GM23338 (cell line): ENCODE data around the gene GNPDA2.

ENCODE experiments used
- CREB1 ChIP-seq: fragments of 250-450 bp; sonication (Bioruptor Pico); IDR thresholded peaks from 2 replicates; pipeline ENCODE4 v1.5.0; 2020; ENCODE audit warnings: low read depth, mild to moderate bottlenecking, moderate library complexity
- EZH2 ChIP-seq: fragments of 200-600 bp; sonication (generic); IDR thresholded peaks from one replicate; pipeline ENCODE4 v1.8.0; 2017; ENCODE audit warnings: antibody characterized with exemption, mild to moderate bottlenecking, low read depth; ENCODE audit not compliant: unreplicated experiment
- NANOG ChIP-seq: IDR thresholded peaks from 2 replicates; pipeline ENCODE4 v1.6.1; 2016; ENCODE audit warnings: antibody characterized with exemption, borderline replicate concordance
- POLR2AphosphoS5 ChIP-seq: IDR thresholded peaks from 2 replicates; pipeline ENCODE4 v1.6.1; 2016; ENCODE audit warnings: antibody characterized with exemption, low read depth
- STAT1 ChIP-seq: IDR thresholded peaks from one replicate; pipeline ENCODE4 v1.6.1; 2016; ENCODE audit warnings: antibody characterized with exemption; ENCODE audit not compliant: unreplicated experiment
- TF ChIP-seq, protein P1 (sequence below), 2 experiments: fragments of 200-600 bp in 1 of 2; sonication (generic) in 1 of 2; conservative IDR thresholded peaks; 2 replicates each; pipeline versions ENCODE4 v1.5.1 to v1.6.1; 2016 to 2017; ENCODE audit warnings: antibody characterized with exemption in 2 of 2, low read depth in 2 of 2, mild to moderate bottlenecking in 2 of 2, moderate library complexity in 1 of 2
- TF ChIP-seq, protein P2 (sequence below): IDR thresholded peaks from one replicate; pipeline ENCODE4 v1.6.1; 2018; ENCODE audit warnings: antibody characterized with exemption; ENCODE audit not compliant: unreplicated experiment

DNA sequence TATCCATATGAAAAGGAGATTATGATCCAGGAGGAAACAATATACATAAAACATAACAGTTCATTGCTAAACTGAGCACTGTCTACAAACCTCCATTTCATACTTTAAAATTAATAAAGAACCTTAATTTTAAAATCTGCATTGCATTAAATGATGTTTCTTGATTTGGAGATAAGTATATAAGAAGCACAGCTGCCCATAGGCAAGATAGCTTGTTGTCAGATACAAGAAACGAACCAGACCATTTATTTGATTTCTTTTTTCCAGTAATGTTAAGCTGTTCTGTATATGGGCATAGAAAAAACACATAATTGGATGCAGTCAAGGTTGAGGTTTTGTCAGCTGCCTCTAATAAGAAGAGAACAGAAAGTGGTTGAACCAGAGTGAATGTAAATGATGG lies 41.7 kb downstream of the GNPDA2 start:
- TF ChIP-seq, protein P1, sequence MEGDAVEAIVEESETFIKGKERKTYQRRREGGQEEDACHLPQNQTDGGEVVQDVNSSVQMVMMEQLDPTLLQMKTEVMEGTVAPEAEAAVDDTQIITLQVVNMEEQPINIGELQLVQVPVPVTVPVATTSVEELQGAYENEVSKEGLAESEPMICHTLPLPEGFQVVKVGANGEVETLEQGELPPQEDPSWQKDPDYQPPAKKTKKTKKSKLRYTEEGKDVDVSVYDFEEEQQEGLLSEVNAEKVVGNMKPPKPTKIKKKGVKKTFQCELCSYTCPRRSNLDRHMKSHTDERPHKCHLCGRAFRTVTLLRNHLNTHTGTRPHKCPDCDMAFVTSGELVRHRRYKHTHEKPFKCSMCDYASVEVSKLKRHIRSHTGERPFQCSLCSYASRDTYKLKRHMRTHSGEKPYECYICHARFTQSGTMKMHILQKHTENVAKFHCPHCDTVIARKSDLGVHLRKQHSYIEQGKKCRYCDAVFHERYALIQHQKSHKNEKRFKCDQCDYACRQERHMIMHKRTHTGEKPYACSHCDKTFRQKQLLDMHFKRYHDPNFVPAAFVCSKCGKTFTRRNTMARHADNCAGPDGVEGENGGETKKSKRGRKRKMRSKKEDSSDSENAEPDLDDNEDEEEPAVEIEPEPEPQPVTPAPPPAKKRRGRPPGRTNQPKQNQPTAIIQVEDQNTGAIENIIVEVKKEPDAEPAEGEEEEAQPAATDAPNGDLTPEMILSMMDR (conservative IDR thresholded peaks at IDR 0.05; ENCODE audit: low read depth in 2 of 2), result no peak
- TF ChIP-seq, protein P2, sequence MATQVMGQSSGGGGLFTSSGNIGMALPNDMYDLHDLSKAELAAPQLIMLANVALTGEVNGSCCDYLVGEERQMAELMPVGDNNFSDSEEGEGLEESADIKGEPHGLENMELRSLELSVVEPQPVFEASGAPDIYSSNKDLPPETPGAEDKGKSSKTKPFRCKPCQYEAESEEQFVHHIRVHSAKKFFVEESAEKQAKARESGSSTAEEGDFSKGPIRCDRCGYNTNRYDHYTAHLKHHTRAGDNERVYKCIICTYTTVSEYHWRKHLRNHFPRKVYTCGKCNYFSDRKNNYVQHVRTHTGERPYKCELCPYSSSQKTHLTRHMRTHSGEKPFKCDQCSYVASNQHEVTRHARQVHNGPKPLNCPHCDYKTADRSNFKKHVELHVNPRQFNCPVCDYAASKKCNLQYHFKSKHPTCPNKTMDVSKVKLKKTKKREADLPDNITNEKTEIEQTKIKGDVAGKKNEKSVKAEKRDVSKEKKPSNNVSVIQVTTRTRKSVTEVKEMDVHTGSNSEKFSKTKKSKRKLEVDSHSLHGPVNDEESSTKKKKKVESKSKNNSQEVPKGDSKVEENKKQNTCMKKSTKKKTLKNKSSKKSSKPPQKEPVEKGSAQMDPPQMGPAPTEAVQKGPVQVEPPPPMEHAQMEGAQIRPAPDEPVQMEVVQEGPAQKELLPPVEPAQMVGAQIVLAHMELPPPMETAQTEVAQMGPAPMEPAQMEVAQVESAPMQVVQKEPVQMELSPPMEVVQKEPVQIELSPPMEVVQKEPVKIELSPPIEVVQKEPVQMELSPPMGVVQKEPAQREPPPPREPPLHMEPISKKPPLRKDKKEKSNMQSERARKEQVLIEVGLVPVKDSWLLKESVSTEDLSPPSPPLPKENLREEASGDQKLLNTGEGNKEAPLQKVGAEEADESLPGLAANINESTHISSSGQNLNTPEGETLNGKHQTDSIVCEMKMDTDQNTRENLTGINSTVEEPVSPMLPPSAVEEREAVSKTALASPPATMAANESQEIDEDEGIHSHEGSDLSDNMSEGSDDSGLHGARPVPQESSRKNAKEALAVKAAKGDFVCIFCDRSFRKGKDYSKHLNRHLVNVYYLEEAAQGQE, result no peak
- TF ChIP-seq EZH2 (no peak), POLR2AphosphoS5 (no peak), STAT1 (no peak), CREB1 (no peak), NANOG (no peak)
